ENCODE results near the gene EML2.

EML2 gene

GRCh38 chr19:45584332-45585157, 54.7 kb downstream of the EML2 start, which contains the start of gene OPA3:
TSS of gene OPA3 (minus strand) at chr19:45584802. CDS start at chr19:45584764, 38 bp downstream.
- peak; percentile 93 for ATAC-seq
- DNase-seq = peak; percentile 99

DNA sequence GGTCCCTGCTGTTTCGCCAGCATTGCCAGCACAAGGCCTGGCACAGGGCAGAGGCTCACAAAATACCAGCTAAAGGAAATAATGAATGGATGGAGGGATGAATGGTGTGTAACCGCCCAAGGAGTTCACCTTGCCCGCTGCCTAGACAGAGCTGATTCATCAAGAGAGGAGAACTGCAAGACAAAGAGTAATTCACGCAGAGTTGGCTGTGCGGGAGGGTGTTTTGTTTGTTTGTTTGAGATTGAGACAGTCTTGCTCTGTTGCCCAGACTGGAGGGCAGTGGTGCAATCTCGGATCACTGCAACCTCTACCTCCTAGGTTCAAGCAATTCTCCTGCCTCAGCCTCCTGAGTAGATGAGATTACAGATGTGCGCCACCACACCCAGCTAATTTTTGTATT, 57.6 kb downstream of the EML2 start:
- DNase-seq = no peak
- no peak for ATAC-seq

DNA sequence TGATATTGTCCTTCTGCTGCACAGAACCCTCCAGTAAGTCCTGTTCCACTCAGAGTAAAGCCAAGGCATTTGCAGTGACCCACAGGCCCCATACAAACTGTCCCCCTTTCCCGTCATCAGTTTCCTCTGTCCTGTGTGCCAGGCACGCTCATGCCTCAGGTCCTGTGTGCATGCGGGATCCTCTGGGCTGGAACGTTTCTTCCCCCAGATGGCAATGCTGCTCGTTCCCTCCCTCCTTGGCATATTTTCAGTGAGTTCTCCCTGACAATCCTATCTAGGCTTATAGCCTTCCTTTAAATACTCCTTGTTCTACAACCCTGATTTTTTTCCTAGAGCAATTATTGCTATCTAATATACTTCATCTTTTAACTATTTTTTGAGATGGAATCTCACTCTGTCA, 60.3 kb downstream of the EML2 start:
- ATAC-seq = no peak

DNA sequence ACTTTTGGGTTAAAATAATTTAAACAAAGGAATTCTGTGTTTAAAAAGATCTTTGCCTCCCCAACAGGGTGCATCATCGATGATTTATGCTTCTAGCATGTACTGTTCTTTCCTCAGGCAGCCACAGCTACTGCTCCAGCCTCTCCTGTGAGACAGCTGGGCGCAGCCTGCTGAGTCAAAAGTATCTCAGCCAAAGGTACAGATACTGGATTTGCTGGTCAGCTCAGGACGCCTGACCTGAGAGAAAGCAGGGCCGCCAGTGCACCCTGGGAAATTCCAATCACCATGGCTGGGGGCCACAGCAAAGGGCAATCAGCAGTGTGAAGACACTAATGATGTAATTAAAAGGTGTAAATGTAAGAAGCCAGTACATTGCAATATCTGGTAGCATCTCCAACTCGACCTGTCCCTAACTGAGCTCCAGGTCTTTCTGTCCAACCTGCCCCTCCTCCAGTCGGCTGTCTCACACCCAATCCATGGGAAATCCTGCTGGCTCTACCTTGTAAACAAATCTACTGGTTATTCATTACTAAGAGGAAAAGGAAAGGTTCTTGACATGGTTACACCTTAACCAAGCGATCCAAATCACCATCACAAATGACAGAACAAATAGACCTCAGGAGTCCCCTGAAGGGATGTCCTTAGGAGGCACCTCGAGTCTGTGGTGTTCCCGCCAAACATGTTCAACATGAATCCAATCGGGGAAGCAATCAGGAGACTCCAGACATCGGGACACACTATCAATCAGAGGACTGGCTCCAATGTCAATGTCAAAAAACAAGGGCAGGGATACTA, 61.9 kb downstream of the EML2 start:
- no peak for DNase-seq
- ATAC-seq = no peak

More for the DNA sequence above, 60.3 kb downstream of the EML2 start:
- DNase-seq = no peak

GRCh38 chr19:45576682-45577081, 62.5 kb downstream of the EML2 start:
- ATAC-seq (no peak), DNase-seq (no peak)

DNA sequence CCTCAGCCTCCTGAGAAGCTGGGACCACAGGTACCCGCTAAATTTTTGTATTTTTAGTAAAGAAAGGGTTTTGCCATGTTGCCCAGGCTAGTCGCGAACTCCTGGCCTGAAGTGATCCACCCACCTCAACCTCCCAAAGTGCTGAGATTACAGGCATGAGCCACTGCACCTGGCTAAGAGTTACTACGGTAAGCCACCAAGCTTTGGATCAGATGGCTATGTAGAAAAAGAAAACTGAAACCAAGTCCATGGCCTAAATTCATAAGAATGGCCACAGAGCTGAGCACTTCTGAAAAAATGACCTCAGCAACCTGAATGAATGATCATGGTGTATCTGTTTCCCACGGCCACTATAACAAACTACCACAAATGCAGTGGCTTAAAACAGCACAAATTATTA, 64.0 kb downstream of the EML2 start:
- DNase-seq (no peak), ATAC-seq (no peak)

GRCh38 chr19:45574526-45574925, 64.7 kb downstream of the EML2 start:
- no peak for DNase-seq
- no peak for ATAC-seq

- DNase-seq = no peak
- ATAC-seq = no peak
Measured at GRCh38 chr19:45571457-45572220, 67.6 kb downstream of the EML2 start.

- ATAC-seq = peak; percentile 72
- peak; percentile 77 for DNase-seq
Measured at GRCh38 chr19:45569619-45570421, 69.4 kb downstream of the EML2 start.

- no peak for DNase-seq
Measured at GRCh38 chr19:45568732-45569131, 70.5 kb downstream of the EML2 start.

GRCh38 chr19:45567609-45568008, 71.6 kb downstream of the EML2 start:
- ATAC-seq (no peak), DNase-seq (no peak)

More at GRCh38 chr19:45568732-45569131, 70.5 kb downstream of the EML2 start:
- peak; percentile 23 for ATAC-seq

GRCh38 chr19:45564131-45564780, 74.9 kb downstream of the EML2 start:
- no peak for ATAC-seq
- DNase-seq = no peak

- DNase-seq = no peak
- ATAC-seq = no peak
Measured at GRCh38 chr19:45560686-45561085, 78.5 kb downstream of the EML2 start.

DNA sequence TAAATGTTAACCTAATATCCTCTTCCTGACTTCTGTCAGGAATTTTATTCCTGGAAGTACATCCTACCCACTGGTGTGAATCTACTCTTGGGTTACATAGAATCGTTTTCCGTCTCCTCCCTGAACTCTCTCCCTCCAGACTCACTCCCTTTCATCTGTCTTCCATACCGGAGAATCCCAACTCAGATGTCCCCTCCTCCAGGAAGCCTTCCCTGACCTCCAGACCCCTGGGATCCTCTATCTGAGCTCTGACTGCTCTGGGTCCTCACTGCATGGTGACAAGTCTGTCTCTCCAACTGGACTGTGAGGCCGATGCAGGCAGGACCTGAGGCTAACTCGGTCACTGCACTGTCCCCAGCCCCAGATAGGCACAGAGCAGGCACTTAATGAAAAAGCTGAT, 79.2 kb downstream of the EML2 start:
- ATAC-seq (no peak), DNase-seq (no peak)

Measured in stimulated activated naive CD8-positive, alpha-beta T cell treated with anti-CD3 and anti-CD28 coated beads, Interleukin-15, Interleukin-2, amounts not matched to agents 100 U/mL and 50 U/mL, for 24 hours (primary cell).